Activated T-cell treated with anti-CD3 and anti-CD28 coated beads for 24 hours (primary cell): ENCODE data around the gene RNF181.
"Not testable (repeated sequence)": the region's sequence is repeated elsewhere in the genome, so short reads cannot be mapped to it uniquely, and the experiment has no call there.

ENCODE experiments used
- DNase-seq: peaks from one replicate; pipeline ENCODE4 v3.0.0-alpha.2; 2020; ENCODE audit warnings: low read depth

RNF181 gene

DNA sequence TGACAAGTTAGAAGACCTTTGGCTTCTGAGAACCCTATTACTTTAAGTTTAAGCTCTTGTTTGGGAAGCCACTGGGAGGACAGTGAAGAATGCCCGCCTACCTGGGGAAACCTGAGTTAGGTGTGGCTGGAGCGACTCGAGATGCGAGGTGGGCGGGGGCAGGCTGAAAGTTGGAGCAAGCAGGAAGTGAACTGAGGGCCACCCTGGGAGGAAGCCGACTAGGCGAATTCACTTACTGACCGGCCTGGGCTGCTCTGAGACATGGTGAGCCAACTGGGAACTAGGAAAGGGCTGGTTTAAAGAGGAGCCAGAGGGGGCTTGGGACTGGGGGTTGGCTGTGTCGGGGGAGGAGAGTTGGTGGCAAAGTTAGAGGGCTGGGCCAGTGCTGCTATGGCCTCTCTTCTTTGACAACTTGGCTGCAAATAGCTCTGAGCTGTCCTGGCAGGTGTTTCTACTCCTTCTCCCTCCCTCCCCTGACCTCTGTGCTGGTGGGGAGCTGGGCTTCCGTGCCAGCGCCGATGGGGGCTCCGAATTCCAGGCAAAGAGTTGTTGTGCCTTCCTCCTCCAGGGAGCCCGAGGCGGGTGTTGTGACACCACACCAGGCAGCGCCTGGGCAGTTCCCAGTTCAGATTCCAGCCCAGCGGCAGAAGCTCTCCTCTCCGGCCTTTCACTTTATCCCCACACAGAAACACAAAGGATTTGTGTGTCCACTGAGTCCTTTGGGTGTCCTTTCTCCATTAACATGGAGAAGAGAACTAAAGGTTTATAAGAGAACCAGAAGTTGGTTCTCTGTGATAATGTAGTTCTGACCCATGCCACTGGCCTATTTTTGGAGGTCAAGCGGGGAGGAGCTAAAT is 17.9 kb upstream of the RNF181 start, which contains the start of gene VAMP8:
Gene VAMP8, plus strand, starts transcription at position 201 of the 857 bp plus-strand sequence. Its CDS starts 61 bp downstream, at position 262.
- DNase-seq = no peak

DNA sequence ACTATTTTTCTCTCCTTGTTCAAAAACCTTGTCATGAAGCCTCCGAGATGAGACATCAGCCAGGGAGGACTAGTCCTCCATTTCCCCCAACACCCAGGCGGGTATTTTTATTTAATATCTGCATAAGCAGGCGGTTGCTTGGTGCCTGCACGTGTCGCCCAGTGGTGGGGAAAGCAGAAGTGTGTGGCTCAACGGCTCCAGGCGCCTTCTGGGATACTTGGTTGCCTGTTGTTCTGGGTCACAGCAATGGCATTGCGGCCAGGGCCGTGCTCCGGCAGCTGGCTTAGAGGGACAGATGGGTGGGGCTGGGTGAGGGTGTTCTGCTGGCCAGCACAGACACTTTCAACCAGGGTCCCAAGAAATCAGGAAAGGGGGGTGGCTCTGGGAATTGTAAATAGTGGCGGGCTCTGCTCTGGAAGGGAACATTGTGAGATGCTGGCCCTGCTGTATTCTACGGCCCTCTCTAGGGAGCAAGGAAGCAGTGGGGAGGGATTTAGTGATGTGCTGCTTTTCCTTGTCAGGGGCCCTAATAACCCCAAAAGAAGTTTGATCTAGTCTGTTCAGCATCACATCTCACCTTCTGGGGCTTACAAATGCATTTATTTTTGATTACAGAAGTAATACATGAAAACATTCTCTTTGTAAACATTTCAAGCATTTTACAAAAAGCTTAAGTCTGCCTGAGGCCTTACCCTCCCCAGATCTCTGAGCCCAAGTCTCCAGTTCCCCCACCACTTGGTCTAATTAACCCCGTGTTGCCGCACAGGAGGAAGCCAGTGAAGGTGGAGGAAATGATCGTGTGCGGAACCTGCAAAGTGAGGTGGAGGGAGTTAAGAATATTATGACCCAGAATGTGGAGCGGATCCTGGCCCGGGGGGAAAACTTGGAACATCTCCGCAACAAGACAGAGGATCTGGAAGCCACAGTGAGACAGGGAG is 17.0 kb upstream of the RNF181 start:
- DNase-seq = no peak

DNA sequence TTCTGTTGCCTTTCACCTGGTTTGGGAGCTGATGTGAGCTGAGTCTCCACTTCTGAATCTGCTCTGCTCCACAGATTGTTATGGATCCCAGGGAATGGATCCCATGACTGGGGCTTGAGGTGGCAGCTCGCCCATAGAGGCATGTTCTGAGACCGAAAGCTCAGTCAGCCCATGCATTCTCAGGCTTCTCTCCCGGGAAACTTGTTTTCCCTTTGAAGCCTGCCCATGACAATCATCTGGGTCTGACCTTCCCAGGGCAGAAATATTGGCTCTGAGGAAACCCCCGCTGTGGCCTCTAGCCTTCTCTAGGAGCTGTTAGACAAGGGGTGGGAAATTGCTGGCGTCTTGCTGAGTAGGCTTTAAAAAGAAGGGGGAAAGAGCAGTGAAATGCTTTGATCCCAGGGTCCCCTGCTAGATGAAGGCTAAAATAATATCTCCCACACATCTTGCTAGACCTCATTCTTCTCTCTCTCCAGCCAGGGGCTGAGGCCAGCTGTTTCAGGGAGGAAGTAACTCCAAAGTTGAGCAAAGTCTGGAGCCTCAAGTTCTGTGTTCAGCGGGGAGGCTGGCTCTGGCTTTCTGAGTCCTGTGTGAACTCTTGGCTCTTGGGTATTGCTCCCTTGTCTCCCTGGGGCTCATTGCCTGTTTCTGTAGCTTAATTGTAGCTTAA is 16.1 kb upstream of the RNF181 start:
- DNase-seq = no peak

DNA sequence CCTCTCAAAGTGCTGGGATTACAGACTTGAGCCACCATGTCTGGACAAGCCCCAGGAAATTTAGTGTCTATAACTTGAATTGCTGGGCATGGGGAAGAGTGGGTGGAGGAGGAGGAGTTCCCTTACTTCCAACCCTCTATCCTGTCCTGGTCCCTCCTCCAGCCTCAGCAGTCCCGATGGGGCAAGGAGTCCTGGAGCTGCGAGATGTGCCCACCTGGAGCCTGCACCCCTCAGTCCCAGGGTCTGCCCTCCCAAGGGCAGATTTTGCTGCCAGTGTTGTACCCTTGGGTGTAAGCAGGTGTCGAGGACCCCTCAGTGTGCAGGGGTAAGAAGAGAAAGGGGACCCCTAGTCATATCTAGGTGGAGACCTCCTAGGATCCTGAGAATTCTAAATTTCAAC is 15.3 kb upstream of the RNF181 start:
- no peak for DNase-seq

DNA sequence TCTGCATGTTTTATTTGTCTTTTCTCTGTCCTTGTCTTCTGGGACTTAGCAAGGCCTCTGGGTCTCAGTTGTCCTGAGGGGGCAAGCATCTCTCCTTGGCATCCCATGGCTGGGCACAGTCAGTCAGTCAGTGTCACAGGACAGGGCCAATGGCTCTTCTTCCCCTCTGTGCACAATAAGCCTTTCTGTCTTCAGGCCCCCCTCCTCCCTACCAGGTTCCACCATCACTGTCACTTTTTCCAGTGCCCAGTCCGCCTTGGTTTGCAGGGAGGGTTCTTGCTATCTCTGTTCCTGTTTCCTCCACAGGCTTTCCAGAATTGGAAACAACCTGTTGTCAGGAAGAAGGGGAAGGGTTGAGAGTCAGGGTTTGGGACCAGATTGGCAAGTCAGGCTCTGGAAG is 13.1 kb upstream of the RNF181 start:
- DNase-seq = no peak

DNA sequence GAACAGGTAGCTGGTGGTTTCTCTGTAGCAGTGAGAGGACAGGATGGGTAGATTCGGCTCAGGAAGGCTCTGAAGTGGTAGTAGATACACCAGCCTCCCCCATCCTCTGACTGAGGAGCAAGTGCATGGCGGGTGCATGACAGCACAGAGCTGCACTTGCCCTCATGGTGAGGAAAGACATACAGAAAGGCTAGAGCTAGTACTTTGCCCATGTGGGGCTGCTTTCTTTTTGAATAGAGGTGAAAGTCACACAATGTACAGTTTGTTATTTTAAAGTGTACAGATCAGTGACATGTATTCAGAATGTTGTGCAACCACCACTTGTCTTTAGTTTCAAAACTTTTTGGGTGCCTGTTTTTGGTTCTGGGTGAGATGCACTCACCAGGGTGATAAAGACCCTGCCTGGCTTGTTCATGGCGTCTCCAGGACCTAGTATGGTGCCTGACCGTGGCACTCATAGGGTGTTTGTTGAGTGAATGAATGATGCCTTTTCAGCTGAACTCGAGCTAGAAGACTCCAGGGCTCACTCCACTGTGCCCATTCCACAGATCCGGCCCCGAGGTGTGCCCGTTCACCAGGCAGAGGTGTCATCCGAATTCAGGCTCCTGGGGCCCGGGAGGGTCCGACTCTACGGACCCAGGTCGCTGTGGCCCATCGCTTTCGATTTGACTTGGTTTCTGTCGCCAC is 11.7 kb upstream of the RNF181 start:
- no peak for DNase-seq

DNA sequence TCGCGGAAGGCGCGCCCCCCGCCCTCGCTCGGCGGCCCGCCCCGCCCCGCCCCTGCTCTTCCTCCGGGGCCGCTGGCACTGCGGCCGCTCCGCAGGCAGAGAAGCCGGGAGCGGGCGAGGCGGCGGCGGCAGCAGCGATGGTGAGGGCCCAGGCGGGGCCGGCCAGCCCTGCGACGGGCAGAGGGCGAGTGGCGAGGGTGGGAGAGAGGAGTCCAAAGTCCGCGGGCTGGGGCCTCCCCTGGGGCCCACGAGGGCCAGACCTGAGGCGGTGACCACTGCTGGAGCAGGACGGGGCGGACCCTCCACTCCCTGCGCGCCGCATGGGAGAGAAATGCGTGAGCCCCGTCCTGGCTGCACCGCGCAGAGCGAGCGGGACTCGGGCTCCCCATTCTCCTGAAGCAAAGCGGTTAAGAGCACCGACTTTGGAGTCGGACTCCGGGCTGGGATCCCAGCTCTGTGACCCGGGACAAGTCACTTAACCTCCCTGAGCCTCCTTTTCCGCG is 11.1 kb upstream of the RNF181 start, which contains the start of gene VAMP5:
Gene VAMP5, plus strand, starts transcription at position 78 of the 503 bp plus-strand sequence. Its CDS starts 60 bp downstream, at position 138.
- DNase-seq = no peak

DNA sequence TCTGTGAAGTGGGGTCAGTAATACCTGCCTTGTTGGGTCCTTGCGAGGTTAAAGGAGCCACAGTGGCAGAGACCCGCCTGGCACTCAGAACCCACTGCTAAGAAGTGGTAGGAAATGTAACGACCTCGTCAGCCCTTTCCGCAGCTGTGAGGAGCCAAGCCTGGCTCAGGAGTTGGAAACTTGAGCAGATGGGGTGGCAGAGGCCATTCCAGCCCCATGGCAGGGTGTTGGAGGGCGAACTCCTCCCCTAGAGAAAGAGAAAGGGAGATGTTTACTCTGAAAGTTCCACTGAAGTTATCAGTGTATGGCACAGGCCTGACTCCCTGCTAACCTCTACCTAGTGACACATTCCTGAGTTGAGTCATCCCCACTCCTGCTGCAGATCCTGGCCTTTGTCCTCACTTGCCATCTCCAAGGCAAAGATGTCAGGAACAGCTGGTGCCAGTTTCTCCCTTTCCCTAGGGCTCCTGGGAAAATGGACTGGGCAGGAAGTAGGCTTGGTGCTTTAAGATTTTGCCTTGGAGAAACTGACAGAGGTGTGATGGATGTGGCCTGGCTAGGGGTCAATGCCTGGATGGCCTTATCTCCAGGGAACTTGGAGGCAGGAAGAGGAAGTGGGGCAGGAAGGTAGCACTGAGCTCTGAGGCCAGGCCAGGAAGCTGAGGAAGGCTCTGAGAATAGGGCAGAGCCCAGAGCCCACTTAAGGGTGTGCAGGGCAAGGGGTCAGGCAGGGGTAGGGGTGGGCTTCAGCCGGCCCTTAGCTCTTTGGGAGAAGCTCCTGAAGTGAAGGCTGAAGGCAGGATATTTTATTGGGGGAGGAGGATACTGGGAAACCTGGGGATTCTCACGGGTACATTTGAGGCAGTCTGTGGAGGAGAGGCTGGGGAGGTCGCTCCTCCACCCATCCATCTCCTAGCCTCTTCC is 10.4 kb upstream of the RNF181 start:
- DNase-seq = no peak

DNA sequence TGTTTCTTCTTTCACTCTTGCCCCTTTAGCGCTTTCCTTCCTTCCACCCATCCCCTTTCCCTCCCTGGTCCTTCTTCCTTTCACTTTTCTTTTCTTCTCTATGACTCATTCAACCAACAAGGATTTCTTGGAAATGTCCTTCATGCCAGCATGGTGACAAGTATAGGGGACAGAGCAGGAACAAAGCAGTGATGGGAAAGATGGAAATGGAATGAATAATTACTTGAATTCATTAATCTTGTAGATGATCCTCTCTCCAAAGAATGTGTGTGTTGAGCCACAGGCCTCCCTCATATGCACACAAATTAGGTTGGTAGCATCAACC is 9.8 kb upstream of the RNF181 start:
- DNase-seq = no peak

DNA sequence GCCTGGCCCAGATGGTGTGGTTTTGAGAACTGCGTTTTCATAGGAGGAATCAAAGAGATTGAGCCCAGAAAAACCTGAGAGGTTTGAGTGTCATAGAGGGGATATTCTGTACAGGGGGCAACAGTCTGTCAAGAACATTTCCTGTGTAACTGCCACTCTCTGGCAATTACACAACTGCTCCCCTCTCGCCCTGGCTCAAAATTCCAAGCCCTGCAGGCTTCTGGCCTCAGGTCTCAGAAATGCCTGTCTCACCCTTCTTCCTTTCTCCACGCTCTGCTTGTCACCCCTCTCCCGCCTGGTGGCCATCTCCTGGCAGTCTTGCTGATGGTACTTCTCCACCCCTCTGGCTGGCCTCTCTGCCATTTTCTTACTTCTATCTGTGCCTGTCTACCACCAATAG is 7.3 kb upstream of the RNF181 start:
- DNase-seq = no peak

DNA sequence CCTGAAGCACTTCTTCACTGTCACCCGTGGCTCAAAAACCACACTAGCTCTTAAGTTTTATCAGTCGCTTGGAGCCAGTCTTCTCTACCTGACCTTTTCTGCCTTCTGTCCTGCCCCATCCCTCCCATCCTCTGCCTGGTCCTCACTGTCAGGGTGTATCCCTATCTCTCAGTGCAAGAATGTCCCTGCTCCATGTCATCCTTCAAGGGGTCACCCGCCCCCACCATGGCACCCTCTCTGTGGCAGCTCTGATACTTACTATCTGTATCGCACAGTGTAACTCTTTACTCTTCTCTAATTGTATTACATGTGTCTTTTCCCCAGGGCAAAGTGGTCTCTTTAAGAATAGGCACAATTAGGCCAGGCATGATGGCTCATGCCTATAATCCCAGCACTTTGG is 6.9 kb upstream of the RNF181 start:
- no peak for DNase-seq

DNA sequence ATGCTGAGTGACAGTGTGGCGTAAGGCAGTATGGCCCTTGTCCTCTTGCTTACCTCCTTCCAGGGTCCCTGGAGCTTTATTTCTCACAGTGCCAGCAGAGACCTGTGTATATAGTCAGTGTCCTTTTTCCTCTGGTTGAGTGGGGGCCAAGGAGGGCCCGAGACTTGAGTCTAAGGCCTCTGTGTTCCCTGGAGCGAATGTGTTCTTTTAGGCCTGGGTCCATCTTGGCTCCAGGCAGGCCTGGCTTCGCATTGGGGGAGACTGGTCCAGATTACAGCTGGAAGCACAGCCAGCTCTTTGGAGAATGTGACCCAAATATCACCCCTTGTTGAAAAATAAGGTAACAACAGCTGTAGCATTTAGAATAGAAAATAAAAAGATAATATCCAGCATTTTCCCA is 6.4 kb upstream of the RNF181 start:
- no peak for DNase-seq

DNA sequence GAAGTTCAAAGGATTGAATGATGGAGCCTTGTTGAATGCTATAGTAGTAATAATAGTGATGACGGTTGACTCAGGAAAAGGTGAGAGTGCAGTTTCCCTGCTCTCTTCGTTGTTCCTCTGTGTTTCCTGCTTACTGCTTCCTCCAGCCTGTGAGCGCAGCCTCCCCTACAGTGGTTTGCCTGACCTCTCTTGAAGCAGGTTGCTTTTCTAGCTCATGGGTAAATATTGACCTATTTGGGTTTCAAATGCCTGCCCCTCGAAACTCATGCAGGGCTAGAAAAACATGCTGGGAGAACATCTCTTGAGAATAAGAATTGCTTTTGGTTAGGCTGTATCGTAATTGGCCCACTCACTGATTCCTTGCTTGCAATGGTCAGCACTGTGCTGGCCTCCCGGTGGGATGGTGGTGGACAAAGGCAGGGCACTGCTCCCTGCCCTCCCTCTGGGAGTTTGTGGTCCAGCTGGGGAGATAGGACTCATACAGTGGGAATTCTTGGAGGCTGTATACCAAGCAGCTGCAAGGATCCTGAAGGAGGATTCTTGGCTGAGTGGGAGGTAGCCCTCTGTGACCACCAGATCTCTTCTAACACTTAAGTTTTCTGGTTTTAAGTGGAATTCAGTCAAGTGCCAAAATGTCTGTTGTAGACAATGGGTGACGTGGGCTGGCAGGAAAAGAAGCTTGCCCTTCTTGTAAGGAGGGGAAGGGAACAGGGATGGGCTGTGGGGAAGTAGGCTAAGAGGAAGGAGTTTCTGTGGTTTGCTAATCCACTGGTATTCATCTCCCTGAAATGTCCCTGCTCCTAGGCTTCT is 5.4 kb upstream of the RNF181 start:
- no peak for DNase-seq

DNA sequence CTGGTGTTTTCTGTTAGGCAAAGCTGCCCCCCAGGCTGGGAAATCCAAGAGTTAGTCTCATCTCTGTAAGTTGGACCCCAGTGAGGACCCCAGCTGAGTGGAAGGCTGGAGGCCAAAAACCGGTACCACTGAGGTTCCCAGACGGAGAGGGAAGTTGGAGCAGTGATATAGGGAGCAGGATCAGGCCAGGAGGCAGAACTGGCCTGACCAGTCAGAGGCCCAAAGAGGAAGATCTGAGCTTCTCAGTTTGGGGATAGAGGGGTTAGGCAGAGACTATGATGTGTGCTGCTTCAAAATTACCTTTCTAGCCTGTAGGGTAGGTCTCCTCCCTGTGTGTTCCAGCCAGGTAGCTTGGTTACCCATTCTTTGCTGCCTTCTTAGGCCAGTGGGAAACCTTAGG is 4.6 kb upstream of the RNF181 start:
- no peak for DNase-seq

DNA sequence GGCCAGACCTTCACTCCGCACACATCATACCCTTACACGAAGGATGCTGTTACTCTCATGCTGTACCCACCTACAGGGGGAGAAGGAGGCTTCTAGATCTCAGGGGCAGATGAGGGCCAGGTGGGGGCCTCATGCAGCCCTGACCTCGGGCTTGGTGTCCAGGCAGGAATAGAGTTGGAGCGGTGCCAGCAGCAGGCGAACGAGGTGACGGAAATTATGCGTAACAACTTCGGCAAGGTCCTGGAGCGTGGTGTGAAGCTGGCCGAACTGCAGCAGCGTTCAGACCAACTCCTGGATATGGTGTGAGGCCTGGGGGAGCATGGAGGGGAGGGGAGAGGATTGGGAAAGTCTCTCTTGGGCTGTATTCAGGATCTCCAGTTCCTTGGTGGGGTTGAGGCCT is 4.0 kb upstream of the RNF181 start:
- no peak for DNase-seq

DNA sequence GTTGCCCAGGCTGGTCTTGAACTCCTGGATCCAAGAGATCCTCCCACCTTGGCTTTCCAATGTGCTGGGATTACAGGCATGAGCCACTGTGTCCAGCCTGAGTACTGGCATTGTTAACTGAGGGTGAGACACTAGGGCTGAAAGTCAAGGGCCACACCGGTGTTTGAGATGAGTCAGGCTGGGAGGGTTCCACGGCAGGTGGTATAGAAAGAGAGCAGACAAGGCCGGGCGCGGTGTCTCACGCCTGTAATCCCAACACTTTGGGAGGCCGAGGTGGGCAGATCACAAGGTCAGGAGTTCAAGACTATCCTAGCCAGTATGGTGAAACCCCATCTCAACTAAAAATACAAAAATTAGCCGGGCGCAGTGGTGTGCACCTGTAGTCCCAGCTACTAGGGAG is 3.2 kb upstream of the RNF181 start:
- not testable (repeated sequence) for DNase-seq

DNA sequence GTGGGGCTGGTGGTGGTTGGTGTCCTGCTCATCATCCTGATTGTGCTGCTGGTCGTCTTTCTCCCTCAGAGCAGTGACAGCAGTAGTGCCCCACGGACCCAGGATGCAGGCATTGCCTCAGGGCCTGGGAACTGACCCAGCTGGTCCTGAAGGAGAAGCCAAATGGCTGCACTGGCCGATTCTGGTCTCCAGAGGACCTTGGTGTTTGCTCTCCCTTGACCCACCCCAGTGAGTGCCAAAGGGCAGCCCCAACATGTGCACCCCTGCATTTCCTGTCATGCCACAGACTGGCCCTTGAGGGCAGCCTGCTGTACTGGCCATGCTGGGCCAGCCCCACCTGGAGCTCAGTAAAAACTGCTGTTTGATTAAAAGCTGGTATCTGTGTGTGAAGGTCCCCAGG is 2.5 kb upstream of the RNF181 start:
- no peak for DNase-seq

DNA sequence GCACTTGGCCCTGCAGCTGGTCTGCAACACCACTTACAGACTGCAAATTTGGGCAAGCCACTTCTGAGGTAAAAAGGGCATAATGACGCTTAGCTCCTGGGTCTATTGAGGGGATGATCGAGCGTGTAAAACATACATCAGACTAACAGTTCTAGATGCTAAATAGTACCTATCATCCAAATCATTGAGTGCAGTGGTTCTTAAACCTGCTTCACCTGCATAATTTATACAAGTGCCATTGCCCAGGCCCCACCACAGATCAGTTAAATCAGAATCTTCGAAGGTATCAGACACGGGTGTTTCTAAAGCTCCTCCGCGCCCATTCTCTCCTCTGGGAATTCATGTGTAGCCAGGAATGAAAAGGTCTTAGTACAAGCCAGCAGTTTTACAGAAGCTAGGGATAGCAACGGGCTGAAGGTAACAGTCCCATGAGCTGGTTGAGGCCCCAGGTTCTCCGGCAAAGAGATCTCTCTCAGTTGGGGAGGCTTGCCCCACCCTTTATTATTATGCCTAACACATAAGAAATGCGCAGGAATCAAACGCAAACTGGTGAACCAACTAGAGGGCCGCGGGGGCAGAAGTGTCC is 737 bp upstream of the RNF181 start:
- no peak for DNase-seq

DNA sequence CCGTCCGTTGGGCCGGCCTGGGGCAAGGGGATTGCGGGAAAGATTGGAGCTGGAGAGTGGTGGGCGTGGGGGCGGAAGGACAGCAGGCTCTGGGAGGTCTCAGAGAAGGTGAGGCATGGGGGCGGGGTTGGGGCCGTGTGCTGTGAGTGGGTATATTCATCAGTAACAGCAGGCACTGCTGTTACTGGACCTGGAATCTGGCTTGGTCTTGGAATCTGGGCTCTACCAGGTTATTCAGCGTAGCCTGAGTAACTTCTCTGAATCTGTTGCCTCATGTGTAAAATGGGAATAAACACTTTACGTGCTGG is 435 bp downstream of the RNF181 start:
- no peak for DNase-seq
